Neutrophil (primary cell): Measurements from ENCODE around the gene LCN15.

ENCODE experiments used
- H3K27ac ChIP-seq: fragments of 200-600 bp; sonication (generic); 2 replicates; pipeline ENCODE4 v1.5.1; 2016; ENCODE audit warnings: mild to moderate bottlenecking, moderate library complexity
- H3K27me3 ChIP-seq: fragments of 200-600 bp; sonication (generic); 2 replicates; pipeline ENCODE4 v1.6.0; 2016; ENCODE audit warnings: mild to moderate bottlenecking
- H3K36me3 ChIP-seq: fragments of 200-600 bp; sonication (generic); 2 replicates; pipeline ENCODE4 v1.5.1; 2017
- H3K4me1 ChIP-seq, 2 experiments: fragments of 200-600 bp in 1 of 2; sonication (generic) in 1 of 2; 1 replicate in 1 of 2; 2 replicates in 1 of 2; pipeline versions ENCODE4 v1.5.1 to v1.6.1; 2013 to 2016; ENCODE audit warnings: low read depth in 1 of 2, low read length in 1 of 2, mild to moderate bottlenecking in 1 of 2, moderate library complexity in 1 of 2; ENCODE audit not compliant: control insufficient read depth in 1 of 2, insufficient read depth in 1 of 2
- H3K4me3 ChIP-seq, 2 experiments: fragments of 200-600 bp in 1 of 2; sonication (generic) in 1 of 2; 1 replicate in 1 of 2; 2 replicates in 1 of 2; pipeline ENCODE4 v1.5.1; 2013 to 2016; ENCODE audit warnings: low read depth in 1 of 2, low read length in 1 of 2, mild to moderate bottlenecking in 1 of 2, moderate library complexity in 1 of 2
- H3K9me3 ChIP-seq: fragments of 200-600 bp; sonication (generic); 2 replicates; pipeline ENCODE4 v1.5.1; 2016
- TF ChIP-seq, protein P1 (sequence below): fragments of 200-600 bp; sonication (generic); IDR thresholded peaks from 2 replicates; pipeline ENCODE4 v1.5.1; 2016; ENCODE audit warnings: antibody characterized with exemption

Gene LCN15

DNA sequence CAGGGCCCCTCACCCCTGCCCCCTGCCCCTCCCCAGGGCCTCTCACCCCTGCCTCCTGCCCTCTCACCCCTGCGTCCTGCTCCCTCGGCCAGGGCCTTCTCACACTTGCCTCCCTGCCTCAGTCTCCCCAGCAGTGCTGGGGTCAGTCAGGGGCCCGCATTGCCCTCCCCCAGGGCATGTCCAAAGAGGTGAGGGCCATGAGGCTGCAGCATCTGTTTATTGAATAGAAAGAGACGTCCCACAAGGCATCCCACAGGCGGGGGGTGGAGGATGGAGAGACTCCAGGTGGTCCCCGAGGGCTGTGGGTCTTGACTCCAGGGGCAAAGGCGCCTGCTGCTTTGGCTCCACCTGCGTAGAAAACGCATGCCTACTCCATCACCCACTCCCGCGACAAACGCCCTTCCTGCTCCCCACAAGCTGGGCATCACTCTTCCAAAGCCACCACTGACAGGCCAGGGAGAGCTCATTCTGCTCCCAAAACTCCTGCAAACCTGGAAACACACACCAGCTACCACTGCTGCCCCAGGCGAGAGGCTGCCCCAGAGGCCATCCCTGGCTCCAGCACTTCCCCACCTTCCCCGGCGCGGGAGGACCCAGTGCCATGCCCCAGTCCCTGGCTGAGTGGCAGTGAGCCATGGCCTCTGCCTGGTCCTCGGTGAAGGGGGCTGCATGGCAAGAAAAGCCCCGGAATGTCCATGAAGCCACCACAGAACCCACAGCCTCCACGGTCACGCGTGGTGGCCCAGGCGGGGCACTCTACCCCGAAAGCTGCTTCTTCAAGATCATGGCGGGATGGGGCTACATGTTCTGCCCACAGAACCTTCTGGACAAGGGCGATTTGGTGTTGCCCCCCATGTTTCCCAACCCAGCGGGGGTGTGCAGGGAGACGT lies 4.6 kb downstream of the LCN15 start:
- H3K4me1 ChIP-seq: no peaks in the 10 kb centered on the region
- no peak overlapping the region for H3K4me3 ChIP-seq
- TF ChIP-seq, protein P1, sequence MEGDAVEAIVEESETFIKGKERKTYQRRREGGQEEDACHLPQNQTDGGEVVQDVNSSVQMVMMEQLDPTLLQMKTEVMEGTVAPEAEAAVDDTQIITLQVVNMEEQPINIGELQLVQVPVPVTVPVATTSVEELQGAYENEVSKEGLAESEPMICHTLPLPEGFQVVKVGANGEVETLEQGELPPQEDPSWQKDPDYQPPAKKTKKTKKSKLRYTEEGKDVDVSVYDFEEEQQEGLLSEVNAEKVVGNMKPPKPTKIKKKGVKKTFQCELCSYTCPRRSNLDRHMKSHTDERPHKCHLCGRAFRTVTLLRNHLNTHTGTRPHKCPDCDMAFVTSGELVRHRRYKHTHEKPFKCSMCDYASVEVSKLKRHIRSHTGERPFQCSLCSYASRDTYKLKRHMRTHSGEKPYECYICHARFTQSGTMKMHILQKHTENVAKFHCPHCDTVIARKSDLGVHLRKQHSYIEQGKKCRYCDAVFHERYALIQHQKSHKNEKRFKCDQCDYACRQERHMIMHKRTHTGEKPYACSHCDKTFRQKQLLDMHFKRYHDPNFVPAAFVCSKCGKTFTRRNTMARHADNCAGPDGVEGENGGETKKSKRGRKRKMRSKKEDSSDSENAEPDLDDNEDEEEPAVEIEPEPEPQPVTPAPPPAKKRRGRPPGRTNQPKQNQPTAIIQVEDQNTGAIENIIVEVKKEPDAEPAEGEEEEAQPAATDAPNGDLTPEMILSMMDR: no peak
- H3K36me3 ChIP-seq: no peaks in the 10 kb centered on the region
- H3K9me3 ChIP-seq: no peaks in the 10 kb centered on the region
- H3K27me3 ChIP-seq: peaks cover 44% of the 10 kb centered on the region
- H3K27ac ChIP-seq: no peak overlapping the region

DNA sequence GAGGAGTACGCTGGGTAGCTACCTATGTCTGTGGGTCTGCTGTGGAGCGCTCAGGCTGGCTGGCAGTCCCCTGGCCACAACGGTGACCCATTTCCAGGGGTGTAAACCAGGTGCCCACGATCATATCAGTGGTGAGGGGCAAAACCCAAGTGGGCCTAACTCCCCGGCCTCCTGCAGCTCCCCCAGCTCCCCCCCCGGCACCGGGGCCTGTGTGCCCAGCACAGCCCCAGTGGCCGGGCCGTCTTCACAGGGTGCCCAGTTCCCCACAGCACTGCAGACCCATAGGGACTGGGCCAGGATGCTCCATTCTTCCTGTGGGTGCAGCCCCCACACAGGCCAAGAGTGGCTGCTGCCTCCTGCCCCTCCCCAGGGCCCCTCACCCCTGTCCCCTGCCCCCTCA lies 5.3 kb downstream of the LCN15 start:
- peaks cover 47% of the 10 kb centered on the region for H3K27me3 ChIP-seq
- H3K36me3 ChIP-seq: no peaks in the 10 kb centered on the region
- H3K4me1 ChIP-seq: no peaks in the 10 kb centered on the region
- H3K9me3 ChIP-seq: no peaks in the 10 kb centered on the region
- TF ChIP-seq, protein P1: no peak
- H3K27ac ChIP-seq: no peak overlapping the region
- H3K4me3 ChIP-seq: no peak overlapping the region

DNA sequence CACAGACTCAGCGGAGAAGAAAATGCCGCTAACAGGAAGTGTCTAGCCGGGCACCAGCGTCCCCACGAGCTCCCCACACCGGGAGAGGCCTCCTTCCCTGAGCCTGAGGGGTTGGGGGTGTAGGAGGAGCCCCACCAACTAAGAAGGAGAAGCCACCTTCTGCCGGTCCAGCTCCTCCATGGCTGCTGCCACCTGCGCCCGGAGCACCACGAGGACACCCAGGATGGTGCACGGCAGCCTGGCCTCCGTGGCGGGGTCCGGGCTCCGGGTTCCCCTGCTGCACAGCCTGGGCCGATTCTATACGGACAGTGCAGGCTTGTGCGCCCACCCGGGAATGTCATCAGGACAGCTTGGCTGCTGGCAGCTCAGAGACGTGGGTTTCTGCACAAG lies 6.6 kb downstream of the LCN15 start:
- Histone ChIP-seq H3K36me3 (no peaks in the 10 kb centered on the region), H3K4me3 (no peak overlapping the region), H3K4me1 (no peaks in the 10 kb centered on the region), H3K9me3 (no peaks in the 10 kb centered on the region), H3K27ac (no peak overlapping the region), H3K27me3 (peaks cover 41% of the 10 kb centered on the region)
- TF ChIP-seq, protein P1: no peak

DNA sequence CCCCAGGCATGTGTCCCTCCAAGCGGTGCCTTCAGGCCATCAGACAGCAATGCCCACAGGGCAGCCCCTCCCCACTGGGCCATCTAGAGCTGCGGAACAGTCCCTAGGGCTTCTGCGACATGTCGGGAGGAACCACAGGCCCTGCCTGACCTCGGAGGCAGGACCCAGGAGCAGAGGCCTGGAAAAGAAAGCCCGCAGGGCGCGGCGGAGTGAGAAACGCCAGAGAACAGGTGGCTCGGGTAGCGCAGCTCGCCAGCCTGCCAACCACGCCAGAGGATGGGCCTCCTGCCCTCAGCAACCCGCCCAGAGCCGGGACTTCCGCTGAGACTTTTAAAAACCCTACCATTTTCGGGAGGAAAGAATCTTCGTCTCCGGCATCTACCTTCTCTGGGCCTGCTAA lies 7.0 kb downstream of the LCN15 start:
- TF ChIP-seq, protein P1: no peak

DNA sequence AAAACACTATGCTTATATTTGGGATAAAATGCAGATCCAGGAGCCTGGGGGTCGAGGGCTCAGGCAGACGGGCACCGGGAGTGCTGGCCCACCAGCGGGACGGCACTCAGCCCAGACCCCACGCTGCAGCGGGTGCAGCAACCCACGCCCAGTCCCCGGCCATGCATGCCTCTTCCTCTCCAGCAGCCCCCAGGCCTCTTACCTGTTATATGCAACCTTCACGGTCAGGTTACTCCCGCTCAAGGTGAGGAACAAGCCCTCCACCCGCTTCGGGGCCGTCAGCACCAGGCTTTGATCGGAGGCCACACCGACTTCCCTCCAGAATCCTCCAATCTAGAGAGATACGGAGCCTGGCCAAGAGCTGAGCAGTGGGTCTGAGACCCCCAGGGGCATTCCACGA lies 7.5 kb downstream of the LCN15 start:
- Histone ChIP-seq H3K36me3 (no peaks in the 10 kb centered on the region), H3K27ac (no peak overlapping the region), H3K9me3 (peaks cover 4% of the 10 kb centered on the region), H3K4me1 (no peaks in the 10 kb centered on the region), H3K4me3 (no peak overlapping the region), H3K27me3 (peaks cover 32% of the 10 kb centered on the region)
- TF ChIP-seq, protein P1: no peak

More for the DNA sequence above, 7.0 kb downstream of the LCN15 start:
- H3K4me1 ChIP-seq: no peaks in the 10 kb centered on the region
- no peak overlapping the region for H3K27ac ChIP-seq
- no peaks in the 10 kb centered on the region for H3K36me3 ChIP-seq
- peaks cover 36% of the 10 kb centered on the region for H3K27me3 ChIP-seq
- no peak overlapping the region for H3K4me3 ChIP-seq
- no peaks in the 10 kb centered on the region for H3K9me3 ChIP-seq
